Measurements from ENCODE around the gene MFSD11.
A peak's percentile ranks its signal among the peaks of the same experiment; 100 is the strongest.
"Not testable (repeated sequence)": the region's sequence is repeated elsewhere in the genome, so short reads cannot be mapped to it uniquely, and the experiment has no call there.

Gene MFSD11

DNA sequence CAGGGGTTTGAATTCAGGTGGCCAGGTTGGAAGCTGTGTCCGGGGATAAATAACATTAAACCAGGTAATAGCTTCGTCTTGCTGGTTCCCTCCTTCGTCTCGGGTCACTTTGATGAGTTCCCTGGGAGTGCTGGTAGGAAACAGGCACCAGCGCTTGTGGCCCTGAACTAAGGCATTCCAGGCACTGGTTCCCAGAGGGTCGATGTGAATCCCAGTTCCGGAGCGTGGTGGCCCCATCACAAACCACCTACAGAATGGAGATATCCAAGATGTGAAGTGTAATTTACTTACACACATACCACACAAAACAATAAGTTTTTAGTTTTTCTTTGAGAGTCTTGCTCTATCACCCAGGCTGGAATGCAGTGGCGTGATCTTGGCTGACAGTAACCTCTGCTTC is 14.1 kb upstream of the MFSD11 start:
- CTCF ChIA-PET, result interaction anchor here (1.7 to 6.5 kb wide), 2 partner anchors 8 to 10 kb away, joined by 5 to 74 read pairs; no protein-coding TSS in a partner anchor
- DNase-seq (ENCODE audit: low read depth, low spot score), result no peak
- TF ChIP-seq, protein P1, sequence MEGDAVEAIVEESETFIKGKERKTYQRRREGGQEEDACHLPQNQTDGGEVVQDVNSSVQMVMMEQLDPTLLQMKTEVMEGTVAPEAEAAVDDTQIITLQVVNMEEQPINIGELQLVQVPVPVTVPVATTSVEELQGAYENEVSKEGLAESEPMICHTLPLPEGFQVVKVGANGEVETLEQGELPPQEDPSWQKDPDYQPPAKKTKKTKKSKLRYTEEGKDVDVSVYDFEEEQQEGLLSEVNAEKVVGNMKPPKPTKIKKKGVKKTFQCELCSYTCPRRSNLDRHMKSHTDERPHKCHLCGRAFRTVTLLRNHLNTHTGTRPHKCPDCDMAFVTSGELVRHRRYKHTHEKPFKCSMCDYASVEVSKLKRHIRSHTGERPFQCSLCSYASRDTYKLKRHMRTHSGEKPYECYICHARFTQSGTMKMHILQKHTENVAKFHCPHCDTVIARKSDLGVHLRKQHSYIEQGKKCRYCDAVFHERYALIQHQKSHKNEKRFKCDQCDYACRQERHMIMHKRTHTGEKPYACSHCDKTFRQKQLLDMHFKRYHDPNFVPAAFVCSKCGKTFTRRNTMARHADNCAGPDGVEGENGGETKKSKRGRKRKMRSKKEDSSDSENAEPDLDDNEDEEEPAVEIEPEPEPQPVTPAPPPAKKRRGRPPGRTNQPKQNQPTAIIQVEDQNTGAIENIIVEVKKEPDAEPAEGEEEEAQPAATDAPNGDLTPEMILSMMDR (IDR thresholded peaks at IDR 0.05; ENCODE audit: insufficient read depth, low read length, missing control alignments), result no peak
- H3K4me3 ChIP-seq (ENCODE audit: low read depth, low read length), result no peak overlapping the region
- POLR2A ChIA-PET, result no interaction called here

DNA sequence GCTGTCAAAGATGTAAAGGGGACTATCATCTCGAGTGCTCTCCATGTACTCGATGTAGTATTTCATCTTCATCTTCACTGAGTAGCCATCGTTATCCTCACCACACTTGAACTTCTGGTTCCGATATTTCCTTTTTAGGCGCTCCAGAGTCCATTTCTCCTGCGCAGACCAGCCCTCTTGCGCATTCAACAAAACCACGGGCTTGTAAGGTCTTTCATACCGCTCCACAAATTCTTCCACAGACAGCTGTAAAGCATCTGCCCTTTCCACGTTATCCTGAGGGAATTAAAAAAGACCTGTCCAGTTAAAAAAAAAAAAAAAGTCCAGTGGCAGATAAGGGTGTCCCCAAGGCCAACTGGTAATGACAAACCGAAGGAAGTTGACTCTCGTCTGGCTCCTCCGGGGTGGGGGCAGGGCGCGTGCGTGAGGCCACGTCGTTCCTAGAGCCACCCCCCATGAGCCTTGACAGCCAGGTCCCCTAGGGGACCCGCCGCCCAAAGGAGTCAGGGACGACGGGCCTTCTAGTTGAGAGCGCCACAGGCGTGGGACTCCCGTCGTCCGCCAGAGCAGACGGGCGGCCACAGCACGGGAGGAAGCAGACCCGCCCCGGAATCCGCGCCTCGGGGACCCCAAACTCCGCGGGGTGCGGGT is 12.2 kb upstream of the MFSD11 start:
- CTCF ChIA-PET, result interaction anchor here (1.2 to 6.5 kb wide), 4 partner anchors 8 to 341 kb away, joined by 3 to 74 read pairs (median 8); no protein-coding TSS in a partner anchor
- POLR2A ChIA-PET, result interaction anchor here (0.6 to 2.7 kb wide), 7 partner anchors 9 to 460 kb away, joined by 3 to 28 read pairs (median 4); partner anchors contain the start of gene MFSD11
- DNase-seq (ENCODE audit: low read depth, low spot score), result no peak
- TF ChIP-seq, protein P1 (IDR thresholded peaks at IDR 0.05; ENCODE audit: insufficient read depth, low read length, missing control alignments), result no peak
- H3K4me3 ChIP-seq (ENCODE audit: low read depth, low read length), result peak overlapping the region; percentile 91

DNA sequence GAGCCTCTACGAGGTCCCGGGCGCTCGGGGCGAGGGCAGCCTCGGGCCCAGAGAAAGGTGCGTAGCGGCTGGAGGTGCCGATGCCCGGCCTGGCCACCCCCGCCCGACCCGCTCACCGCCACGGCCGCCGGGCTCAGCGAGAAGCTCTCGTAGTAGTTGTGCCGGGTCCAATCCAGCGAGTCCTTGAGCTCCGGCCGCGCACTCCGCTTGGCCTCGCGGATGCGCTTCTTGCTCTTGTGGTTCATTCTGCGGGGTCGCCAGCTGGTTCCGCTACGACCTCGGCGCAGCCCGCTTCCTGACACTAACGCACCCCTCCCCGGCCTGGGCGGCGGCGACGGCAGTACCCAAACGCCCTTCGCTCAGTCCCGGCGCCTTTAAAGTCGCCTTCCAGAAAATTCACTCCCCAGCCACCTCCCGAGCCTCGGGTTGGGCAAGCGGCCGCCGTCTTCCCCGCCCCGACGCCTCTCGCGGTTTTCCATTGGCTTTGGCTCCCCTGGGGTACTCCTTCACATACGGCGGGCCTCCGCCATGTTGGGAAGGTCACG is 11.6 kb upstream of the MFSD11 start, which contains the start of gene JMJD6:
JMJD6 (minus strand) TSS at position 376 of the 545 bp plus-strand sequence; CDS start at position 245, 131 bp downstream.
- CTCF ChIA-PET, result interaction anchor here (2.9 to 6.5 kb wide), 2 partner anchors 11 to 168 kb away, joined by 10 to 74 read pairs; no protein-coding TSS in a partner anchor
- TF ChIP-seq, protein P1 (IDR thresholded peaks at IDR 0.05; ENCODE audit: insufficient read depth, low read length, missing control alignments), result no peak
- POLR2A ChIA-PET, result interaction anchor here (0.9 to 2.7 kb wide), 5 partner anchors 9 to 46 kb away, joined by 4 to 28 read pairs (median 5); partner anchors contain the start of gene MFSD11
- peak; percentile 75 for DNase-seq (ENCODE audit: low read depth, low spot score)
- peak within 1 kb of the TSS; percentile 91 for H3K4me3 ChIP-seq (ENCODE audit: low read depth, low read length)

DNA sequence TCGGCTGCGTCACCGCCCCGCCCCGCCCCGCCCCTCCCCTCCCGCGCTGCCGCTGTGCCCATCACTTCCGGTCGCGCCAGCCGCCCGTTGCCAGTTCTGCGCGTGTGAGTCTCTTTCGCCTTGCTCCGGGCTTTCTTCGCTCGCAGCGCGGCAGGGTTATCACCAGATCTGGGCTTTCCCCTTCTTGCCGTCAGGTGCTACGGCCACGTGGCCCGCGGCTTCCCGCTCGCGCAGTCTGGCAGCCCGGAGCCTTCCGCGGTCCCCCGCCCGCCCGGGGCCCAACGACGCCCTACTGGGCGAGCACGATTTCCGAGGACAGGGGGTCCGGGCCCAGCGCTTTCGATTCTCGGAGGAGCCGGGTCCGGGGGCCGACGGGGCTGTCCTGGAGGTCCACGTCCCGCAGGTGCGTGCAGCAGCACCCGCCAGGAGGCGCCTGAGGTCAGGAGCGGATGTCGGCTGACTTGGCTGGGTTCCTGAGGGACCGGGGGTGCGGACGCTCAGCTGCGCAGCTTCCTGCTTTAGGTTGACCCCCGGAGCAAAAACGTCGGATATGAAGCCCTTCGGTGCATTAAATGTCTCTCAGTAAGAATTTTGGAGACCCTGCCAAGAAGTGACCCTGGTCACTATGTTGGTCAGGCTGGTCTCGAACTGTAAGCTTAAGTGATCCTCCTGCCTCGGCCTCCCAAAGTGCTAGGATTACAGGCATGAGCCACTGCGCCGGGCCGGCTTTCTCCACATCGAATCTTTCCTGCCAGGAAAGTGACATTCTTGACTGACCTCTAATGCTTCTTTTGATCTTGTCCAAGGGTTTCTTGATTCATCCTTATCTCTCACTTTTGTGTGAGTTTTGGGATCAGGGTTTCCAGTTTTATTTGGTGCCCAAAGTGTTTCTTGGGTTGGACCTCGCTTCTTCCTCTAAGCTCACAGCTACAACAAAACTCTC is 10.9 kb upstream of the MFSD11 start, which contains the start of gene METTL23:
METTL23 (plus strand) TSS at position 64 of the 943 bp plus-strand sequence. CDS start 2,872 bp downstream, outside the sequence.
- TF ChIP-seq, protein P1 (IDR thresholded peaks at IDR 0.05; ENCODE audit: insufficient read depth, low read length, missing control alignments), result peak; percentile 87
- CTCF ChIA-PET, result interaction anchor here (1.0 to 6.5 kb wide), 8 partner anchors 9 to 341 kb away, joined by 3 to 74 read pairs (median 6); partner anchors contain the start of genes MGAT5B, MXRA7 and SRSF2
- DNase-seq (ENCODE audit: low read depth, low spot score), result no peak
- POLR2A ChIA-PET, result interaction anchor here (0.8 to 2.7 kb wide), 8 partner anchors 8 to 46 kb away, joined by 3 to 28 read pairs (median 4); partner anchors contain the start of genes MFSD11 and SRSF2
- peak within 1 kb of the TSS; percentile 91 for H3K4me3 ChIP-seq (ENCODE audit: low read depth, low read length)

DNA sequence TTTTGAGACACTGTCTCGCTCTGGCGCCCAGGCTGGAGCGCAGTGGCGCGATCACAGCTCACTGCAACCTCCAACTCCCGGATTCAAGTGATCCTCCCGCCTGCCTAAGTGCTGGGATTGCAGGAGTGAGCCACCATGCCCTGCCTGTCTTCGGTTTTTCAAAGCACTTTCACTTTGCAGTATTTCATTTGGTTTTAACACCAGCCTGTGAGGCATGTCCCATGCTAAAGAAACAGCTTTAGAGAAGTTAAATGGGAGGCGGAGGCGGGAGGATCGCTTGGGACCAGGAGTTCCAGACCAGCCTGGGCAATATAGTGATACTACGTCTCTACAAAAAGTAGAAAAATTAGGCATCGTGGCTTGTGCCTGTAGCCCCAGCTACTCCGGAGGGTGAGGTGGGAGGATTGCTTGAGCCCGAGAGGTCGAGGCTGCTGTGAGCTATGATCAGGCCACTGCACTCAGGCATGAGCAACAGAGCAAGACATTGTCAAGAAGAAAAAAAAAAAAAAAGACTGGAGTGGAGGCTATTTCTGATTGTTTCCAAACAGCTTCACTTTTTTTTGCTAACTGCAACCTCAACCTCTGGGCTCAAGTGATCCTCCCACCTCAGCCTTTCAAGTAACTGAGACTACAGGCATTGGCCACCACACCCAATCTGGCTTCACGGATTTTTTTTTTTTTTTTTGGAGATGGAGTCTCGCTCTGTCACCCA is 10.0 kb upstream of the MFSD11 start:
- POLR2A ChIA-PET, result interaction anchor here (0.8 to 1.7 kb wide), 4 partner anchors 9 to 45 kb away, joined by 3 to 23 read pairs (median 4); partner anchors contain the start of genes MFSD11 and SRSF2
- TF ChIP-seq, protein P1 (IDR thresholded peaks at IDR 0.05; ENCODE audit: insufficient read depth, low read length, missing control alignments), result no peak
- CTCF ChIA-PET, result interaction anchor here (1.0 to 6.5 kb wide), 7 partner anchors 8 to 340 kb away, joined by 3 to 74 read pairs (median 4); partner anchors contain the start of genes MGAT5B, MXRA7 and SRSF2

DNA sequence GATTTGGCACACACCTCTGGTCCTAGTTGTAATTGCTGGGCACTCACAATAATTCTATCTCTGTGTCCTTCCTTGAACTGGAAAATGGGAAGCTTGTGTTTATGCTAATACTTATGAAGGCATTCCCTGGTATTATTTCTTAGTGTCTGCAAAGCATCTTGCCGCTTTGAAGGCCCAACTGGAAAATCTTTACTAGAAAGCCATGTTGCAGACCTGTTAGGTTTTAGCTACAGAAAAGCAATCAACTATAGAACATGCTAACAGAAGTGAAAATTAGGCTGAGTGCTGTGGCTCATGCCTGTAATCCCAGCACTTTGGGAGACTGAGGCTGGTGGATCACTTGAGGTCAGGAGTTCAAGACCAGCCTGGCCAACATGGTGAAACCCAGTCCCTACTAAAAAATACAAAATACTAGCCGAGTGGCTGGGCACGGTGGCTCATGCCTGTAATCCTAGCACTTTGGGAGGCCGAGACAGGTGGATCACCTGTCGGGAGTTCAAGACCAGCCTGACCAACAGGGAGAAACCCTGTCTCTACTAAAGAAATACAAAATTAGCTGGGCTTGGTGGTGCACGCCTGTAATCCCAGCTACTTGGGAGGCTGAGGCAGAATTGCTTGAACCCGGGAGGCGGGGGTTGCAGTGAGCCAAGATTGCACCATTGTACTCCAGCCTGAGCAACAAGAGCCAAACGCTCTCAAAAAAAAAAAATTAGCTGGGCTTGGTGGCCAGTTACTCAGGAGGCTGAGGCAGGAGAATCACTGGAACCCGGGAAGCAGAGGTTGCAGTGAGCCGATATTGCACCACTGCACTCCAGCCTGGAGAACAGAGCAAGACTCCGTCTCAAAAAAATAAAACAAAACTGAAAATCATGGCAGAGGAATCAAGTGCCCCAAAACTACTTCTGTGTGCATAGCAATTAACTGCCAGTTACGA is 5.9 kb upstream of the MFSD11 start:
- DNase-seq (ENCODE audit: low read depth, low spot score); H3K4me3 ChIP-seq (ENCODE audit: low read depth, low read length): not testable (repeated sequence)
- CTCF ChIA-PET, result interaction anchor here (1.3 to 2.8 kb wide), 5 partner anchors 14 to 209 kb away, joined by 3 to 16 read pairs (median 5); no protein-coding TSS in a partner anchor
- POLR2A ChIA-PET, result interaction anchor here (0.6 to 0.9 kb wide), 2 partner anchors 15 to 58 kb away, joined by 3 to 4 read pairs; no protein-coding TSS in a partner anchor

More for the DNA sequence above, 10.0 kb upstream of the MFSD11 start:
- no peak for DNase-seq (ENCODE audit: low read depth, low spot score)
- peak overlapping the region; percentile 91 for H3K4me3 ChIP-seq (ENCODE audit: low read depth, low read length)
